HEK293T (cell line): ENCODE results near the gene C1QTNF8.

Source experiments
- ARNT ChIP-seq: fragments of 450-650 bp; IDR thresholded peaks from 2 replicates; pipeline ENCODE4 v1.6.1; 2017; ENCODE audit warnings: mild to moderate bottlenecking
- BHLHE40 ChIP-seq: fragments of 450-650 bp; IDR thresholded peaks from 2 replicates; pipeline ENCODE4 v1.6.1; 2016; ENCODE audit warnings: mild to moderate bottlenecking, moderate library complexity, borderline replicate concordance
- CTBP1 ChIP-seq: fragments of 450-650 bp; IDR thresholded peaks from 2 replicates; pipeline ENCODE4 v1.6.1; 2016; ENCODE audit warnings: borderline replicate concordance
- FOXM1 ChIP-seq: fragments of 450-650 bp; IDR thresholded peaks from 2 replicates; pipeline ENCODE4 v1.6.1; 2017; ENCODE audit warnings: mild to moderate bottlenecking, borderline replicate concordance
- SP1 ChIP-seq: fragments of 450-650 bp; IDR thresholded peaks from 2 replicates; pipeline ENCODE4 v1.6.1; 2017
- SUZ12 ChIP-seq: fragments of 450-650 bp; IDR thresholded peaks from 2 replicates; pipeline ENCODE4 v1.6.1; 2016; ENCODE audit warnings: mild to moderate bottlenecking
- TF ChIP-seq, protein P1 (sequence below): fragments of 450-650 bp; IDR thresholded peaks from 2 replicates; pipeline ENCODE4 v1.6.1; 2016

DNA sequence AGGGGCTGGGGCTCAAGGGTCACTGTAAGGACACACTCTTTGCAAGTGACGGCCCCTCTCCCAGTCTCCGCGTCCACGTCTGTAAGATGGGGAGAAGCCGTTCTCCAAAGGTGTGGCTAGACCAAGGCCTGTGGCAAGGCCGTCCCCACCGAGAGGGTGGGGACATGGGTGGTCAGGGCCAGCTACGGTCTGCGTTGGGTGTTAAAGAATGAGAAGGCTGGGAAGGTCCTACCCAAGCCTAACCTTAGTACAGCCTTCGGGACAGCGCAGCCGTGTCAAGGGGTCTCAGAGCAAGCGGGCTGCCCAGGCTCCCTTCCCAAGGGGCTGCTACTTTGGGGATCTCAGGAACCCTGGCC, 1.9 kb downstream of the C1QTNF8 start:
- TF ChIP-seq SP1 (no peak), FOXM1 (no peak), CTBP1 (no peak), BHLHE40 (no peak), SUZ12 (no peak), ARNT (no peak)
- TF ChIP-seq, protein P1, sequence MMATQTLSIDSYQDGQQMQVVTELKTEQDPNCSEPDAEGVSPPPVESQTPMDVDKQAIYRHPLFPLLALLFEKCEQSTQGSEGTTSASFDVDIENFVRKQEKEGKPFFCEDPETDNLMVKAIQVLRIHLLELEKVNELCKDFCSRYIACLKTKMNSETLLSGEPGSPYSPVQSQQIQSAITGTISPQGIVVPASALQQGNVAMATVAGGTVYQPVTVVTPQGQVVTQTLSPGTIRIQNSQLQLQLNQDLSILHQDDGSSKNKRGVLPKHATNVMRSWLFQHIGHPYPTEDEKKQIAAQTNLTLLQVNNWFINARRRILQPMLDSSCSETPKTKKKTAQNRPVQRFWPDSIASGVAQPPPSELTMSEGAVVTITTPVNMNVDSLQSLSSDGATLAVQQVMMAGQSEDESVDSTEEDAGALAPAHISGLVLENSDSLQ, result no peak
